ENCODE measurements around the gene MYBL2.
"Not testable (repeated sequence)": the region's sequence is repeated elsewhere in the genome, so short reads cannot be mapped to it uniquely, and the experiment has no call there.

The MYBL2 gene

DNA sequence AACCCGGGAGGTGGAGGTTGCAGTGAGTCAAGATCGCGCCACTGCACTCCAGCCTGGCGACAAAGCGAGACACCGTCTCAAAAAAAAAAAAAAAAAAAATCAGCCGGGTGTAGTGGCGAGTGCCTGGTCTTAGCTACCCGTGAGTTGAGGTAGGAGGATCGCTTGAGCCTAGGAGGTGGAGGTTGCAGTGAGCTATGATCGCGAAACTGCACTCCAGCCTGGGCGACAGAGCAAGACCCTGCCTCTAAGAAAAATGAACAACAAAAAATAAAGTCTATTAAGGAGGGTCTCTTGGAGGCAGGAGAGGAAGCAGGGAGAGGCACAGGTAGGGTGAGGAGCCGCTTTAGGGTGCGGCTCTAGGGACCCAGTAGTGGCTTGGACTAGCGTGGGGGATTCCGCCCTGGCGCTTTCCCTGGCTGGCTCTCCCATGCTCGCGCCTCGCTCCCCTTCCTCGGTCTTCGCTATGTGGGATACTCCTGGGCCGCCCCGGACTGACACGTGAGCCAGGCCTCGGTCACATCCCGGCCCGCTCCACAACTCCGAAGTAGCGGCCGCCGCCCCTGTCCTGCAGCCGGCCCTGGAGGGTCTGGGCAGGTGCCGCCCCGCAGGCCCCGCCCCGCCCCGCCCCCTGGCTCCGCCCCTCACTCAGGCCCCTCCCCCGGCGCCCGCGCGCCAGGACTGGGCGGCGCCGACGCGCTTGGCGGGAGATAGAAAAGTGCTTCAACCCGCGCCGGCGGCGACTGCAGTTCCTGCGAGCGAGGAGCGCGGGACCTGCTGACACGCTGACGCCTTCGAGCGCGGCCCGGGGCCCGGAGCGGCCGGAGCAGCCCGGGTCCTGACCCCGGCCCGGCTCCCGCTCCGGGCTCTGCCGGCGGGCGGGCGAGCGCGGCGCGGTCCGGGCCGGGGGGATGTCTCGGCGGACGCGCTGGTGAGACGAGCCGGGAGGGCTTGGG, at the start of gene MYBL2:
TSS of gene MYBL2 (plus strand) at position 739 of the 953 bp plus-strand sequence. CDS start at position 909, 170 bp downstream.
- DNase-seq (ENCODE audit: low spot score) = peak; percentile 75

DNA sequence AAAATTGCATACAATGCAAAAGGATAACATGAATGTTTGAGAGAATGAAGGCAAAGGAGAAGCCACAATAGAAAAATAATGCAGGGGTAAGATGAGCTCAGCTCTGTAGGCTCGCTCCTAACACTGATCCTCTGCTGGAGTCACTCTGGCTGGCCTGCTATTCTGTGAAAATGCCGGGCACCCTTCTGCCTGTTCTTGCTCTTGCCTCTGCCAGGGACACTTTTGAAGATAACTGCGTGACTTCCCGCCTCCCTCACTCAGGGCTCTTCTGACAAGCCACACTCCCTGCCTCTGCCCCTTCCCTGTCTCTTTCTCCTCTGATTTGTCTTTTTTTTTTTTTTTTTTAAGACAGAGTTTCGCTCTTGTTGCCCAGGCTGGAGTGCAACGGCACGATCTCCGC, 35.3 kb upstream of the MYBL2 start:
- no peak for DNase-seq (ENCODE audit: low spot score)

DNA sequence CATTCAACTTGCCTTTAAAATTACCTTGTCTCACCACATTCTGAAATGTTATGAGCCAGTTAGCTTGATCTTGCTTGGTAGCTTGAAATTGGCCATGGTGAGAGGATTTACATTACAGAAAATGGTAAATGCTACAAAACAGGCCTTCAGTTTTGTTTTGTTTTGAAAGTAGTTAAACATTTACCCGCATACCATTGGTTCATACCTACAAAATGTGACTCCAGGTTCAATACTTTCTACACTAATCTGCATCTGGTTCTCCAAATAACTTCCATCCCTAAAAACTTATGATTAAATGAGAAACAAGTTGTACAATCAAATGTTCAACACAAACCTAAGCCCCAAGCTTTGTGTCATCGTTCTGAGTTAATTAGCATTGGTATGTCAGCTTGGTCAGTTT, 30.5 kb upstream of the MYBL2 start:
- no peak for DNase-seq (ENCODE audit: low spot score)

DNA sequence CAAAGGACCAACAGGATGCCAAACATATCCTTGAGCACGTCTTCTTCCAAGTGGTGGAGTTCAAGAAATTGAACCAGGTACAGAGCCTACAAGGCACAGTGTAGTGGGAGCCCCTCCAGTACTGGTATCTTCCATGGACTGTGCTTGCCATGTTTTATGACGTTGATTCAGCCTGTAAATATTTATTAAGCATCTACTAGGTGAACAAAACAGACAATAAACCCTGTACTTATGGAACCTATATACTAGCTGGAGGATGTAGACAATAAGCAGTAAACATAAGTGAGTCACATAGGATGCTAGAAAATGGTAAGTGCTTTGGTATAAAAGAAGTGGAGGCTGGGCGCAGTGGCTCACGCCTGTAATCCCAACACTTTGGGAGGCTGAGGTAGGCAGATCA, 24.4 kb upstream of the MYBL2 start:
- no peak for DNase-seq (ENCODE audit: low spot score)

DNA sequence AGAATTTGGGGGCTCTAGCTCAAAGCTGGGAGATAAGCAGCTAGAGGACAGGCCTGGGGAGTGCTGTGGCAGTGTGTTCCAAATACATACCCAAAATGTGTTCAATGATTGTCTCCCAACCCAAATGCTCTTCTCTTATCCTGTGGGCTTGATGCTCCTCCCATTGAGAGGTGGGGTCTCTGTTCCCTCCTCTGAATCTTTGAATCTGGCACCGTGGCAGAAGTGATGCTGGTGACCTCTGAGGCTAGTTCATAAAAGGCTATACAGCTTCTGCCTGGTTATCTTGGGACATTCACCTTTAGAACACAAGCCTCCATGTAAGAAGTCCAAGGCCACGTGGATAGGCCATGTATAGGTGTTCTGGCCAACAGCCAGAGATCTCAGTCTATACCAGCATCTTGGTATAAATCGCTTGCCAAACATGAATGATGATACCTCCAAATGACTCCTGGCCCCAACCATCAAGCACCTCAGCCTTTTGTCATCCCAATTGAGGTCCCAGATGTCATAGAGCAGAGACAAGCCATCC, 15.9 kb upstream of the MYBL2 start:
- no peak for DNase-seq (ENCODE audit: low spot score)

DNA sequence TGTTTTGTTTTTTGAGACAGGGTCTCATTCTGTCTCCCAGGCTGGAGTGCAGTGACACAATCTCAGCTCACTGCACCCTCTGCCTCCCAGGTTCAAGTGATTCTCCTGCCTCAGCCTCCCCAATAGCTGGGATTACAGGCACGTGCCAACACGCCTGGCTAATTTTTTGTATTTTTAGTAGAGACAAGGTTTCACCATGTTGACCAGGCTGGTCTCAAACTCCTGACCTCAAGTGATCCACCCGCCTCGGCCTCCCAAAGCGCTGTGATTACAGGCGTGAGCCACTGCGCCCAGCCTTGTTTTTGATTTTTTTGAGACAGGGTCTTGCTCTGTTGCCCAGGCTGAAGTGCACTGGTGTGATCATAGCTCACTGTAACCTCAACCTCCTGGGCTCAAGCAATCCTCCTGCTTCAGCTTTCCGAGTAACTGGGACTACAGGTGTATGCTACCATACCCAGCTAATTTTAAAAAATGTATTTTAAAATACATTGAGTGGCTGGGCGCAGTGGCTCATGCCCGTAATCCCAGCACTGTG, 15.2 kb upstream of the MYBL2 start:
- not testable (repeated sequence) for DNase-seq (ENCODE audit: low spot score)

DNA sequence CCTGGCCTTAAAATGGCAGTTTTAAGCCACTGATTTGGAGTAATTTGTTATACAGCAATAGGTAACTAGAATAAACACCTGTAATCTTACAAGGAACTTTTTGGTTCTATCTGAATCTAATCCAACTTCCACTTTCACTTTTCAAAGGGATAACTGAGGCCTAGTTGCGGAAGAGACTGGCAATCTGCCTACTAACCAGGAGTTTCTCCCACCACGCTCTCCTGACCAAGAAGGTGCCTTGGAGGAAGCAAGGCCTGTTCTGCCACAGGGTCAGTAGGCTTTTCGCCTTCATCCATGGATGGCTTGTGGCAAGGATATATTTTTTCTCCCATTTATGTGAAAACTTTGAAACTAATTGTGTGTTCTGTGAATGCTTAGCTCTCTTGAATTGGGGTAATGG, 12.9 kb upstream of the MYBL2 start:
- no peak for DNase-seq (ENCODE audit: low spot score)

DNA sequence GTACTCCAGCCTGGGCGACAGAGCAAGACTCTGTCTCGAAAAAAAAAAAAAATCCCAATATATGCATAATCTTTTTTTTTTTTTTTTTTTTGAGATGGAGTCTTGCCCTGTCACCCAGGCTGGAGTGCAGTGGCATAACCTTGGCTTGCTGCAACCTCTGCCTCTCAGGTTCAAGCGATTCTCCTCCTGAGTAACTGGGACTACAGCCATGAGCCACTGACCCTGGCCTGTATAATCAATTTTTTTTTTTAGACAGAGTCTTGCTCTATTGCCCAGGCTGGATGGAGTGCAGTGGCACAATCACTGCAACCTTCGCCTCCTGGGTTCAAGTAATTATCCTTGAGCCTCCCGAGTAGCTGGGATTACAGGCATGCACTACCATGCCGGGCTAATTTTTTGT, 11.7 kb upstream of the MYBL2 start:
- DNase-seq (ENCODE audit: low spot score) = not testable (repeated sequence)

DNA sequence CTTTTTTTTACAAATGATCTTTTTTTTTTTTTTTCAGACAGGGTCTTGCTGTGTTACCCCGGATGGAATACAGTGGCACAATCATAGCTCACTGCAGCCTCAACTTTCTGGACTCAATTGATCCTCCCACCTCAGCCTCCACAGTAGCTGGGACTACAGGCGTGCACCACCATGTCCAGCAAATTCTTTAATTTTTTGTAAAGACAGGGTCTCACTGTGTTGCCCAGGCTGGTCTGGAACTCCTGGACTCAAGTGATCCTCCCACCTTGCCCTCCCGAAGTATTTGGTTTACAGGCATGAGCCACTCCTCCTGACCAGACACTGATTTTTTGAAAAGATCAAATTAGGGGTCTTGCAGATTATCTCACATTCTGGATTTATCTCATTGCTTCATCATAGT, 11.0 kb upstream of the MYBL2 start:
- DNase-seq (ENCODE audit: low spot score) = no peak

DNA sequence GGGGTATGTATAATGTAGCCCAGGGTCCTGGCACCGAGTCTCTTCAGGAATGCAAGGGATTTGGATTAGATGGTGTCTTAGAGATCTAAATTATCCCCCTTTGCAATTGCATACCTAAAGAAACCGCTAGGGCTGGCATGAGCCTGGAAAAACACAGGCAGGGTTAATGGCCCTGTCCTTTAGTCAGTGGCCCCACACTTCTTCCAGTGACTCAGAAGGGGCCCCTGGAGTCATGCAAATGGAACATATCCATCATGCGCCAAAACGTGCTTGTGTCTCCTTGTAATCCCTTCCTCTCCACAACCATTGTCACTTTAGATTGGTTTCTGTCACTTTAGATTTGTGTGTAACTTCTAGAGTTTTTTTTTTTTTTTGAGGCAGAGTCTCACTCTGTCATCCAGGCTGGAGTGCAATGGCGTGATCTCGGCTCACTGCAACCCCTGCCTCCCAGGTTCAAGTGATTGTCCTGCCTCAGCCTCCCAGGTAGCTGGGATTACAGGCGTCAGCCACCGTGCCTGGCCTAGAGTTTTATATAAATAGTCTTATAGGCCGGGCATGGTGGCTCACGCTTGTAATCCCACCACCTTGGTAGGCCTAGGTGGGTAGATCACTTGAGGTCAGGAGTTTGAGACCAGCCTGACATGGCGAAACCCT, 8.7 kb upstream of the MYBL2 start:
- DNase-seq (ENCODE audit: low spot score) = peak; percentile 20

DNA sequence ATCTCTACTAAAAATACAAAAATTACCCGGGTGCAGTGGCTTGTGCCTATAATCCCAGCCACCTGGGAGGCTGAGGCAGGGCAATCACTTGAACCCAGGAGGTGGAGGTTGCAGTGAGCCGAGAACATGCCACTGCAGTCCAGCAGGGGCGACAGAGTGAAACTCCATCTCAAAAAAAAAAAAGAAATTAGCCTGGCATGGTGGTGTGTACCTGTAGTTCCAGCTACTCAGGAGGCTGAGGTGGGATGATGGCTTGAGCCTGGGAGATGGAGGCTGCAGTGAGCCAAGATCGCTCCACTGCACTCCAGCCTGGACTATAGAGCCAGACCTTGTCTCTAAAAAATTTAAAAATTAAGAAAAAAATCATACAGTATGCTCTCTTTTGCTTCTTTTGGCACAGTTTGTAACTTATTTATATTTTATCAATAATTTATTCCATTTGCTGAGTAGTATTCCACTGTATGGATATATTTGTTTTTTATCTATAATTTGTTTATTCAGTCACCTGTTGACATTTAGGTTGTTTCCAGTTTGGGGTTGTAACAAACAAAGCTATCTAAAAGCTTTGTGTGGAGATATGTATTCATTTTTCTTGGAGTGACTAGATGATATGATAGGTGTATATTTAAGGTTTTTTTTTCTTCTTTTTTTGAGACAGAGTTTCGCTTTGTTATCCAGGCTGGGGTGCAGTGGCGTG, 8.0 kb upstream of the MYBL2 start:
- no peak for DNase-seq (ENCODE audit: low spot score)

DNA sequence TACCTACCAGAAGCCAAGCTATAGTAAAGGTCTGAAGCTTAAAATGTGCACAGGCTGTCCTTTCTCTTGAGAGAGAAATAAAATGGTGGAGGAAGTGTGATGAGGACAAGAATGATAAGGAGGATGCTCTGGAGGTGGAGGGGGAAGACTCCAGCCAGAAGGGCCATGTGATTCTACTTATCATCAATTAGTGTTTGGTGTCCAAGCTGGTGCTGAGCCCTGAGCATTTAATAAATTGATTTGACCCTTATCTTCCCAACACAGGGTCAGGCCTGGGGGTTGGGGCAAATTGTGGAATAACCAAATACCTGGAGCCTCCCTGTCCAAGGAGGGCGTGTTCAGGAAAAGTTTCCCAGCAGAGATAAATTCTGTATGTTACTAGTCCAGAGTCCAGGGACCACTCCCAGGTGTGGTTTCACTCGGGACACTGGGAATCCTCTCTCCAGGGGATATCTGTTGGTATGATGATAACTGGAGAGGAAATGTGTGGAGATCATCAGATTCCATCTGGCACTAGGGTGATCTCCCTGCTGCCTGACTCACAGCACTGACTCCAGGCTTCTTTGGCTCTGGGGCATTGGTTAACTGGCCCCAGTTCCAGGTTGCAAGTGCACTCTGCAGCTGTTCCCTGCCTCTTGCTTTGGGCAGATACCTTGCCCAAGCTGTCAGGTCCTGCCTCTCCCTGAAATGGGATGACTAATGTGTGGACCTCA, 3.8 kb upstream of the MYBL2 start:
- DNase-seq (ENCODE audit: low spot score) = peak; percentile 27

DNA sequence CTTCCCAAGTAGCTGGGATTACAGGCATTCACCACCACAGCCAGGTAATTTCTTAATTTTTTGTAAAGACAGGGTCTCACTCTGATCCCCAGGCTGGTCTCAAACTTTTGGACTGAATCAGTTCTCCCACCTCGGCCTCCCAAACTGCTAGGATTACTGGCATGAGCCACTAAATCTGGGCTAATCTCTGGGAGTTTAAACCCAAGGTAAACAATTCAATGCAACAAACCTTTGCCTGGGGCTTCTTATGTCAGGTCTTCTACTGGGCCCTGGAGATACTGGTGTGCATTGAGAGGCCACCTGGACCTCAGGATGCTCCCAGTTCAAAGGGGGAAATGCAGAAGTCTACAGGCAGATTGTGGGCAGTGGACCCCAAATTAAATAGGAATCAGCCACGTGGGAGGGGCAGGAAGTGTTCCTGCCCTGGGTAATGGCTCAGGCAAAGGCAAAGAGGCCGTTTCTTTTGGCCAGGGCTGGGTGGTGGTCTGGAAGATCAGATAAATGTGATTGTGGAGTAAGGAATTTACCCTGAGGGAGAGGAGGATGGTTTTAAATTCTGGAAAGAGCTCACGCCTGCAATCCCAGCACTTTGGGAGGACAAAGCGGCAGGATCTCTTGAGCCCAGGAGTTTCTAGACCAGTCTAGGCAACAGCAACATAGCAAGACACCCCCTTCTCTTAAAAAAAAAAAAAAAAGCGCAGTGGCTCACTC, 1.3 kb upstream of the MYBL2 start:
- no peak for DNase-seq (ENCODE audit: low spot score)

DNA sequence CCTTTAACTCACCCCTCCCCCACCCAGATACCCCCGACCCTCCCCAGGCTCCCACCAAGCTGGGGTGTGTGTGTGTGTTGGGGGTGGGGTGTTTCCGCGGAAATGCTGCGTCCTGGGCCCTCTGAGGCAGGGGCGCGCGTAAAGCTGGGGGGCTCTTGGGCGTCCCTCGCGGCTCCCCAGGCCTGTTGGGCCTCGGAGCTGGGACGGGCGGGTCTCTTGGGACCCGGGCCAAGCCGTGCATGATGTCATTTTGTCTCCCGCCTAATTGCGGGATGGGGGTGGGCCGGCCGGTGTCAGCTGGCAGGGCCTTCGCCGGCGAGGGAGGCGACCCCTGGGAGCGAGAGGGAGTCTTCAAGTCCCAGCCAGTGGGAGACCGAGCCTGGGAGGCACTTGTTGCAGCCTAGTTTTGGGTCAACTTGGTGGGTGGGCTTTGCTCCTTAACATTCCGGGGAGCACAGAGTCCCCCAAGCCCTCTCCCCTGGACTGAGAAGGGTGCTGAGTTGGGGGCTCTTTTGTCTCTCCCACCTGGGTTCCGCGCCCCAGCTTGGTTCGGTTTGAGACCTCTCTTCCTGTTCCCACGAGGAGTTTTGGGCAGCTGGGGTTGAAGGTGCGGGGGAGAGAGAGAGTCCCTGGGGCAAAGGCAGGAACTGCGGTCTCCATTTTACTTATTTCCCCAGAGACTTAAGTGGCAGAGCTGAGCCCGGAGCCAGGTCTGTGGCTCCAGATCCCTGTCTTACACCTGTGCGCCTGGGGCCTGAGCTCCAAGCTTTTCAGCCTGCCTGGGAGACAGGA, 623 bp downstream of the MYBL2 start:
- no peak for DNase-seq (ENCODE audit: low spot score)

DNA sequence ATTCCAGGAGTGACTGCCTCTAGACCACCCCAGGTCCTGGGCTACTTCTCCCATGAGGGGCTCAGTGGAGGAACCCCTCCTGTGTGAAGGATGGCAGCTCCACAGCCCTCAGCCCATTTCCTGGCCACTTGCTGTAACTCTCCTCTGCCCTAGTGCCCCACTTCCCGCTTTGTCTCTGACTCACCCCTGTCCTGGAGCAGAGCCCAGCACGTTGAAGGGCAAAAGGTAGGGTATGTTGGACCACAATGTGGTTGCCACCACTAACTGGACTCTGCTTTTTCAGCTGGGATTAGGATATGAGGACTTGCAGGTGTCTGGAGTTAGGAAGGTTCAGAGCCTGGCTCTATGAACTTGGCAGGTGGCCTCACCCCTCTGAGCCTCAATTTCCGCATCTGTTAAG, 2.4 kb downstream of the MYBL2 start:
- DNase-seq (ENCODE audit: low spot score) = no peak

DNA sequence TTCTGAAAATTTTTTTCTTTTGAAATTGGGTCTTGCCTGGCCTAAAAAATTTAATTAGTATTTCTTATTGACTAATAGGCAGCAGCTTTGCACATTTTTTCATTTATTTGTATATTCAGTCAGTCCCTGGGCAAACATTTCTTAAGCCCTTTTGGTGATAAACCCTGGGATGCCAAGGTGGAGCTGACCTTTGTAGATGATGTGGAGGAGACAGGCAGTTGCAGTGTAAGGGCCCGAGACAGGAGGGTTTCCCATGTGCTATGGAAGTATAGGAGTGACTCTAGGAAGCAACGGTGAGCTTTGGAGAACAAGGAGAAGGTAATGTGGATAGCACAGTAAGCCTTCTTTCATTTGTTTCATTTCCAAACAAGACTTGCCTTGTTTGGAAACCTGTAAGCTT, 3.5 kb downstream of the MYBL2 start:
- no peak for DNase-seq (ENCODE audit: low spot score)

DNA sequence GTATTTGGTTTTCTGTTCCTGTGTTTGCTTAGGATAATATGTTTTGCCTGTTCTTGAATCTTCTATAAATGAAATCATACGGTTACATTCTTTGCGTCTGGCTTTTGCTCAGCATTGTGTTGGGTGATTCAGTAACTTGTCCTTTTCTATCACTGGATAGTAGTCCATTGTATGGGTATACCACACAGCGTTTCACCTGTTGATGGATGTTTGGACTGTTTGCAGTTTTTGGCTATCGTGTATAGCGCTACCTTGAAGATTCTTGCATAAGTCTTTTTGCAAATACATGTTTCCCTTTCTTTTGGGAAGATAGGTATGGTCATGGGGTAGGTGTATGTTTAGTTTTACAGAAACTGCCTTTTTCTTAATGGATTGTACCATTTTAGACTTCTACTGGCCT, 9.5 kb downstream of the MYBL2 start:
- no peak for DNase-seq (ENCODE audit: low spot score)

DNA sequence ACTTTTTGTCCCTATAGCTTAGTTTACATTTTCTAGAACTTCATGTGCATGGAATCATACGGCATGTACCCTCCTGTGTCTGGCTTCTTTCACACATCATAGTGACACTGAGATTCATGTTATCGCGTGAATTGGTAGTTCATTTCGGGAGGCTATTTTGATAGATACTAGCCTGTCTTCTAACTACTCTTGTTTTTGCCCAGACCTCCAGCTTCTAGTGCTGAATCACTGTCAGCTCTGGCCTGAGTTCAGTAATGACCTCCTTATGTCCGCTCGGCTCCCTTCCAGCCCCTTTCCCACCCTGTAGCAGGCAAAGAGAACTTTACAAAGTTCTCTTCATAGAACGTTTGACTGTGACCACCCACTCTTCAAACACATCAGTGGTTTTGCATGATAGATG, 14.1 kb downstream of the MYBL2 start:
- DNase-seq (ENCODE audit: low spot score) = no peak

DNA sequence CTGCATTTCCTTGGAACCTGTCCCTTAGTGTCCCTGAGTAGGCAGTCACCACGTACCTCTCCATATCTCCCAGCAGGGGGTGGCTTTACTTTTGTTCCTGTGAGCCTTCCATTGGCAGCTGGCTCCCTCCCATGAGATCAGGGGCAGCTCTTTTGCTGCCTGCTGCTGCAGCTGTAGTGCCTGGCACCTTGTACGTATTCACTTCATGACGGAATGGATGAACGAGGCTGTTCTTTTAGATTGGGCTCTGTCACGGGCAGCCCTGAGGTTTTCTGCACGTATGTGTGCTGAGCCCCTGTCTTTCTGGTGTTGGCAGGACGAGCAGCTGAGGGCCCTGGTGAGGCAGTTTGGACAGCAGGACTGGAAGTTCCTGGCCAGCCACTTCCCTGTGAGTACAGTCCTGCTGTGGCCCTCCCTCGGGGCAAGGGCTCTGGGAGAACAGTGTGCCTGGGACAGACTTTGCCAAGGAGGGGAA, 14.6 kb downstream of the MYBL2 start:
- no peak for DNase-seq (ENCODE audit: low spot score)

DNA sequence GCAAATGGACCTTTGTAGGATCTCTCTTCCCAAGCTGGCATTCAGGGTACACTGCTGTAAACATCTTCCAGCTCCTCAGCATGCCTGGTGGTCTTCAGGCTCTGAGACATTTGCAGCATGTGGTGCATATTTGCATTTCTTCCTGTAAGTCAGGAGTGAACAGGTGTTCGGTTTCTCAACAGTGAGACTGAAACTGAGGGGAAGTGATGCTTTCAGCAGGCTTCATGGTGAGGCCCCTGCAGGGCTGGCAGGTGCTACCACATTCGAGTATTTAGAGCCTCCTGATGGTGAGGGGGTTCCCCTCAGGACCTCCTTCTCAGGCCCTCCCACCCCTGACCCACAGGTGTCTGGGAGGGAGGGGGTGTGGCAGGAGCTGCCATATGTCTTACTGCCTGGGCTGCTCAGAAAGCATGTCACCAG, 15.1 kb downstream of the MYBL2 start:
- no peak for DNase-seq (ENCODE audit: low spot score)

Measured in LoVo (cell line).